HEK293 (cell line): ENCODE measurements around the gene CYP4F3.

Source experiments
- ZNF138 ChIP-seq: fragments of 450-650 bp; formaldehyde crosslinking; IDR thresholded peaks from 2 replicates; pipeline ENCODE4 v1.5.1; 2016; ENCODE audit warnings: missing biosample characterization, missing genetic modification characterization, borderline replicate concordance
- ZNF501 ChIP-seq: fragments of 450-650 bp; formaldehyde crosslinking; IDR thresholded peaks from 2 replicates; pipeline ENCODE4 v1.5.1; 2016; ENCODE audit warnings: missing biosample characterization, missing genetic modification characterization
- ZNF596 ChIP-seq: fragments of 450-650 bp; IDR thresholded peaks from 2 replicates; pipeline ENCODE4 v1.5.0; 2018; ENCODE audit warnings: missing biosample characterization, mild to moderate bottlenecking, missing genetic modification characterization, moderate library complexity
- ZNF792 ChIP-seq: fragments of 450-650 bp; formaldehyde crosslinking; IDR thresholded peaks from 2 replicates; pipeline ENCODE4 v1.5.1; 2016; ENCODE audit warnings: missing biosample characterization, missing genetic modification characterization
- TF ChIP-seq, protein P1 (sequence below): fragments of 450-650 bp; formaldehyde crosslinking; IDR thresholded peaks from 2 replicates; pipeline ENCODE4 v1.5.1; 2016; ENCODE audit warnings: missing biosample characterization, missing genetic modification characterization
- TF ChIP-seq, protein P2 (sequence below): fragments of 450-650 bp; formaldehyde crosslinking; IDR thresholded peaks from 2 replicates; pipeline ENCODE4 v1.5.1; 2016; ENCODE audit warnings: missing biosample characterization, missing genetic modification characterization
- TF ChIP-seq, protein P3 (sequence below): fragments of 450-650 bp; formaldehyde crosslinking; conservative IDR thresholded peaks from 2 replicates; pipeline ENCODE4 v1.5.1; 2016; ENCODE audit warnings: low read depth, missing biosample characterization, missing genetic modification characterization

- TF ChIP-seq, protein P1, sequence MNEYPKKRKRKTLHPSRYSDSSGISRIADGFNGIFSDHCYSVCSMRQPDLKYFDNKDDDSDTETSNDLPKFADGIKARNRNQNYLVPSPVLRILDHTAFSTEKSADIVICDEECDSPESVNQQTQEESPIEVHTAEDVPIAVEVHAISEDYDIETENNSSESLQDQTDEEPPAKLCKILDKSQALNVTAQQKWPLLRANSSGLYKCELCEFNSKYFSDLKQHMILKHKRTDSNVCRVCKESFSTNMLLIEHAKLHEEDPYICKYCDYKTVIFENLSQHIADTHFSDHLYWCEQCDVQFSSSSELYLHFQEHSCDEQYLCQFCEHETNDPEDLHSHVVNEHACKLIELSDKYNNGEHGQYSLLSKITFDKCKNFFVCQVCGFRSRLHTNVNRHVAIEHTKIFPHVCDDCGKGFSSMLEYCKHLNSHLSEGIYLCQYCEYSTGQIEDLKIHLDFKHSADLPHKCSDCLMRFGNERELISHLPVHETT (tag by site-specific recombination), result no peak
- TF ChIP-seq, protein P2, sequence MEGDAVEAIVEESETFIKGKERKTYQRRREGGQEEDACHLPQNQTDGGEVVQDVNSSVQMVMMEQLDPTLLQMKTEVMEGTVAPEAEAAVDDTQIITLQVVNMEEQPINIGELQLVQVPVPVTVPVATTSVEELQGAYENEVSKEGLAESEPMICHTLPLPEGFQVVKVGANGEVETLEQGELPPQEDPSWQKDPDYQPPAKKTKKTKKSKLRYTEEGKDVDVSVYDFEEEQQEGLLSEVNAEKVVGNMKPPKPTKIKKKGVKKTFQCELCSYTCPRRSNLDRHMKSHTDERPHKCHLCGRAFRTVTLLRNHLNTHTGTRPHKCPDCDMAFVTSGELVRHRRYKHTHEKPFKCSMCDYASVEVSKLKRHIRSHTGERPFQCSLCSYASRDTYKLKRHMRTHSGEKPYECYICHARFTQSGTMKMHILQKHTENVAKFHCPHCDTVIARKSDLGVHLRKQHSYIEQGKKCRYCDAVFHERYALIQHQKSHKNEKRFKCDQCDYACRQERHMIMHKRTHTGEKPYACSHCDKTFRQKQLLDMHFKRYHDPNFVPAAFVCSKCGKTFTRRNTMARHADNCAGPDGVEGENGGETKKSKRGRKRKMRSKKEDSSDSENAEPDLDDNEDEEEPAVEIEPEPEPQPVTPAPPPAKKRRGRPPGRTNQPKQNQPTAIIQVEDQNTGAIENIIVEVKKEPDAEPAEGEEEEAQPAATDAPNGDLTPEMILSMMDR (tag by site-specific recombination), result no peak
- TF ChIP-seq ZNF596 (tag by site-specific recombination), result no peak
- TF ChIP-seq, protein P3, sequence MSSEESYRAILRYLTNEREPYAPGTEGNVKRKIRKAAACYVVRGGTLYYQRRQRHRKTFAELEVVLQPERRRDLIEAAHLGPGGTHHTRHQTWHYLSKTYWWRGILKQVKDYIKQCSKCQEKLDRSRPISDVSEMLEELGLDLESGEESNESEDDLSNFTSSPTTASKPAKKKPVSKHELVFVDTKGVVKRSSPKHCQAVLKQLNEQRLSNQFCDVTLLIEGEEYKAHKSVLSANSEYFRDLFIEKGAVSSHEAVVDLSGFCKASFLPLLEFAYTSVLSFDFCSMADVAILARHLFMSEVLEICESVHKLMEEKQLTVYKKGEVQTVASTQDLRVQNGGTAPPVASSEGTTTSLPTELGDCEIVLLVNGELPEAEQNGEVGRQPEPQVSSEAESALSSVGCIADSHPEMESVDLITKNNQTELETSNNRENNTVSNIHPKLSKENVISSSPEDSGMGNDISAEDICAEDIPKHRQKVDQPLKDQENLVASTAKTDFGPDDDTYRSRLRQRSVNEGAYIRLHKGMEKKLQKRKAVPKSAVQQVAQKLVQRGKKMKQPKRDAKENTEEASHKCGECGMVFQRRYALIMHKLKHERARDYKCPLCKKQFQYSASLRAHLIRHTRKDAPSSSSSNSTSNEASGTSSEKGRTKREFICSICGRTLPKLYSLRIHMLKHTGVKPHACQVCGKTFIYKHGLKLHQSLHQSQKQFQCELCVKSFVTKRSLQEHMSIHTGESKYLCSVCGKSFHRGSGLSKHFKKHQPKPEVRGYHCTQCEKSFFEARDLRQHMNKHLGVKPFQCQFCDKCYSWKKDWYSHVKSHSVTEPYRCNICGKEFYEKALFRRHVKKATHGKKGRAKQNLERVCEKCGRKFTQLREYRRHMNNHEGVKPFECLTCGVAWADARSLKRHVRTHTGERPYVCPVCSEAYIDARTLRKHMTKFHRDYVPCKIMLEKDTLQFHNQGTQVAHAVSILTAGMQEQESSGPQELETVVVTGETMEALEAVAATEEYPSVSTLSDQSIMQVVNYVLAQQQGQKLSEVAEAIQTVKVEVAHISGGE (tag by site-specific recombination), result no peak
- no peak for TF ChIP-seq ZNF792 (tag by site-specific recombination)
- TF ChIP-seq ZNF138 (tag by site-specific recombination), result no peak
- no peak for TF ChIP-seq ZNF501 (tag by site-specific recombination)
These were observed 26.0 kb upstream of the CYP4F3 start, which contains the start of gene CYP4F8 for GRCh38 chr19:15614507-15615379.
